Prostate gland (tissue), 2 donors: ENCODE measurements around the gene DGKZ.

Experiments used
- POLR2A ChIP-seq: fragments of 450-650 bp; IDR thresholded peaks from one replicate; pipeline ENCODE4 v1.6.1; 2016; ENCODE audit warnings: antibody characterized with exemption, mild to moderate bottlenecking
- POLR2AphosphoS5 ChIP-seq: sonication (generic); formaldehyde crosslinking; IDR thresholded peaks from one replicate; pipeline ENCODE4 v1.6.1; 2017; ENCODE audit warnings: antibody characterized with exemption
- TF ChIP-seq, protein P1 (sequence below), 4 experiments: fragments of 200-600 bp in 2 of 4; fragments of 450-650 bp in 2 of 4; sonication (generic) in 2 of 4; IDR thresholded peaks; 1 replicate in 3 of 4; 2 replicates in 1 of 4; pipeline ENCODE4 v1.5.1; 2016 to 2019; ENCODE audit warnings: antibody characterized with exemption in 4 of 4, mild to moderate bottlenecking in 2 of 4, moderate library complexity in 2 of 4

DNA sequence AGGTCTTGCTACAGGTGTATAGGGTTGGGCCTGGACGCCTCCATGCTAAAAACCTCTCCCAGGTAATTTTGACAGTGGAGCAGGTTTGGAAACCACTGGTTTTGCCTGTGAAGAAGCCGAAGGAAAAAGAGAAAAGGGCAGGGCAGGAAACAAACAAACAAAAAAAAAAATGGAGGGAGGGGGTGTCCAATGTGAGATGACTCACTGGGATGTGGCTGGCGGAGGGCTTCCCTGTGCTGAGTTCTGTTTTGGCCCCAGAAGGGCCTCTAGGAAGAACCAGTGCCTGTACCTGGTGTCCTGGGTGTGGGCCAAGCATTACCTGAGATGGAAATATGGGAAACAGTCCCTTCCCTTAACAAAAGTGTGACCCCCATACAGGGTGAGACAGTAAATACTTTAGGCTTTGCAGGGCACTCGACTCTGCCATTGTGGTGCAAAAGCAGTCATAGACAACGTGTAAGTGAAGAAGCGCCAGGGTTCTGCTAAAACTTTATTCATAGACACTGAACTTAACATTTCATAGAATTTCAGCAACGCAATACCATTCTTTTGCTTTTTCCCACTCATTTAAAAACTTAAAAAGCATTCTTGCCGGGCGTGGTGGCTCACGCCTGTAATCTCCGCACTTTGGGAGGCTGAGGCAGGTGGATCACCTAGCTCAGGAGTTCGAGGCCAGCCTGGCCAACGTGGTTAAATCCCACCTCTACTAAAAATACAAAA lies 9.5 kb upstream of the DGKZ start:
- TF ChIP-seq, protein P1, sequence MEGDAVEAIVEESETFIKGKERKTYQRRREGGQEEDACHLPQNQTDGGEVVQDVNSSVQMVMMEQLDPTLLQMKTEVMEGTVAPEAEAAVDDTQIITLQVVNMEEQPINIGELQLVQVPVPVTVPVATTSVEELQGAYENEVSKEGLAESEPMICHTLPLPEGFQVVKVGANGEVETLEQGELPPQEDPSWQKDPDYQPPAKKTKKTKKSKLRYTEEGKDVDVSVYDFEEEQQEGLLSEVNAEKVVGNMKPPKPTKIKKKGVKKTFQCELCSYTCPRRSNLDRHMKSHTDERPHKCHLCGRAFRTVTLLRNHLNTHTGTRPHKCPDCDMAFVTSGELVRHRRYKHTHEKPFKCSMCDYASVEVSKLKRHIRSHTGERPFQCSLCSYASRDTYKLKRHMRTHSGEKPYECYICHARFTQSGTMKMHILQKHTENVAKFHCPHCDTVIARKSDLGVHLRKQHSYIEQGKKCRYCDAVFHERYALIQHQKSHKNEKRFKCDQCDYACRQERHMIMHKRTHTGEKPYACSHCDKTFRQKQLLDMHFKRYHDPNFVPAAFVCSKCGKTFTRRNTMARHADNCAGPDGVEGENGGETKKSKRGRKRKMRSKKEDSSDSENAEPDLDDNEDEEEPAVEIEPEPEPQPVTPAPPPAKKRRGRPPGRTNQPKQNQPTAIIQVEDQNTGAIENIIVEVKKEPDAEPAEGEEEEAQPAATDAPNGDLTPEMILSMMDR (IDR thresholded peaks at IDR 0.05), result no peak
- TF ChIP-seq POLR2AphosphoS5, result no peak
- no peak for TF ChIP-seq POLR2A
